RWPE2 (cell line): ENCODE data around the gene UMODL1.

ENCODE experiments used
- ATAC-seq: fragments of 200-7000 bp; cut with Tn5 transposase; 3 replicates; pipeline ENCODE4 v1.9.1; 2021; ENCODE audit warnings: low read depth
- DNase-seq: peaks from one replicate; pipeline ENCODE4 v3.0.0-alpha.2; 2020; ENCODE audit warnings: low spot score
- H3K27ac ChIP-seq: fragments of 450-650 bp; 2 replicates; pipeline ENCODE4 v1.5.1; 2017; ENCODE audit warnings: mild to moderate bottlenecking; ENCODE audit not compliant: poor library complexity, severe bottlenecking
- H3K27me3 ChIP-seq: fragments of 250-450 bp; sonication (Bioruptor Pico); 2 replicates; pipeline ENCODE4 v1.5.1; 2021; ENCODE audit warnings: mild to moderate bottlenecking, moderate library complexity; ENCODE audit not compliant: insufficient read depth, poor library complexity, severe bottlenecking
- H3K36me3 ChIP-seq: fragments of 250-450 bp; sonication (Bioruptor Pico); 2 replicates; pipeline ENCODE4 v1.5.1; 2020; ENCODE audit warnings: low read depth, mild to moderate bottlenecking, moderate library complexity
- H3K4me1 ChIP-seq: fragments of 250-450 bp; sonication (Bioruptor Pico); 2 replicates; pipeline ENCODE4 v1.5.1; 2021; ENCODE audit warnings: mild to moderate bottlenecking, moderate library complexity; ENCODE audit not compliant: insufficient read depth, poor library complexity, severe bottlenecking
- H3K4me3 ChIP-seq: fragments of 250-450 bp; sonication (Bioruptor Pico); 2 replicates; pipeline ENCODE4 v1.5.1; 2021; ENCODE audit warnings: mild to moderate bottlenecking, moderate library complexity; ENCODE audit not compliant: severe bottlenecking
- H3K9me3 ChIP-seq: fragments of 250-450 bp; sonication (Bioruptor Pico); 2 replicates; pipeline ENCODE4 v1.5.1; 2021; ENCODE audit warnings: mild to moderate bottlenecking, moderate library complexity; ENCODE audit not compliant: severe bottlenecking
- CTCF ChIP-seq: fragments of 450-650 bp; IDR thresholded peaks from one replicate; pipeline ENCODE4 v1.5.1; 2017; ENCODE audit warnings: mild to moderate bottlenecking, moderate library complexity; ENCODE audit not compliant: poor library complexity, severe bottlenecking

UMODL1 gene

DNA sequence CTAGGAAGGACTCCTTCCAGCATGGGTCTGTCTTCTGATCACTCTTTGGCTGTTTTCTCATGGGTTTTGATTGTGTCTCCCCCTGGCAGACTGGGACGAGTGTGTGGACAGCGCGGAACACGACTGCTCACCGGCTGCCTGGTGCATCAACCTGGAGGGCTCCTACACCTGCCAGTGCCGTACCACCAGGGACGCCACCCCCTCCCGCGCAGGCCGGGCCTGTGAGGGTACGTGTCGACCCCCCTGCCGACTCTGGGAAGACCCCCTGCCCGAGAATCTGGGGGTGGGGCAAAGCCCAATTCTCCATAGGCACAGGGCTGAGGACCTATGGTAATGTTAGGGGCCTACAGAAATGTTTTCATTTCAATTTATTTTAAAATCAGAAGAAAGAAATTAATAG, 38.4 kb downstream of the UMODL1 start:
- Histone ChIP-seq H3K36me3 (no peaks in the 10 kb centered on the region), H3K9me3 (no peaks in the 10 kb centered on the region), H3K4me3 (no peak overlapping the region), H3K27me3 (no peaks in the 10 kb centered on the region), H3K27ac (no peak overlapping the region), H3K4me1 (no peaks in the 10 kb centered on the region)
- DNase-seq (no peak), ATAC-seq (no peak)
- TF ChIP-seq CTCF: no peak

DNA sequence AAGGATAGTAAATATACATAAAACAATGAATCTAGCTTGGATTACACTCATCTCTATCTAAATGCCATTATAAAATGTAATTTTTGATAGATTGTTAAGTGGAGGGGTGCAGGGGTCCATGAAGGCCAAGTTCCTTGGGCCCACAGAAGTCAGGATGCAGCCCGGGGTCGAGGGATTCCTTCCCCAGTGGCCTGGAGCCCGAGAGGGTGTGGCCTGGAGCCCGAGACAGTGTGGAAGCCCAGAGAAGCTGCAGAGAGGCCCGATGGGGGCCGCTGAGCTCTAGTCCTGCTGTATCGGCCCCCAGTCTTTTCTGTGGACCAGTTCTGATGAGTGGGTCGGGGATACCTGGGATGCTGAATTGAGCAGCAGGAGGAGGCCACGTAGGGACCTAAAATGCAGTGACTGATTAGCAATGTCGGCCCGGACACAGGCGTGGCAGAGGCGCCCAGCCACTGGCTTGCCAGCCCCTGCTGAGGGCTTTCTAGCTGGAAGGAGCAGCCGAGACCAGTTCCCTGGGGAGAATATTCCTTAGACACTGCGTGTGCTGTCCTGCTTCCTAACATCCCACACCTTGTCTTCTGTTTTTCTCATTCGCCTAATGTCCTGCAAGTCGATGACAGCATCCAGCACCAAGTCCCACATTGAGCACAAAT, 38.9 kb downstream of the UMODL1 start:
- Histone ChIP-seq H3K4me3 (no peak overlapping the region), H3K9me3 (no peaks in the 10 kb centered on the region), H3K27me3 (no peaks in the 10 kb centered on the region), H3K4me1 (no peaks in the 10 kb centered on the region), H3K27ac (no peak overlapping the region), H3K36me3 (no peaks in the 10 kb centered on the region)
- ATAC-seq (no peak), DNase-seq (no peak)
- no peak for TF ChIP-seq CTCF

- no peaks in the 10 kb centered on the region for H3K27me3 ChIP-seq
- H3K4me3 ChIP-seq: no peak overlapping the region
- DNase-seq (no peak), ATAC-seq (no peak)
- H3K27ac ChIP-seq: no peak overlapping the region
- no peaks in the 10 kb centered on the region for H3K4me1 ChIP-seq
- TF ChIP-seq CTCF: no peak
- no peaks in the 10 kb centered on the region for H3K36me3 ChIP-seq
- no peaks in the 10 kb centered on the region for H3K9me3 ChIP-seq
Measured at GRCh38 chr21:42110691-42111469, 39.8 kb downstream of the UMODL1 start.

DNA sequence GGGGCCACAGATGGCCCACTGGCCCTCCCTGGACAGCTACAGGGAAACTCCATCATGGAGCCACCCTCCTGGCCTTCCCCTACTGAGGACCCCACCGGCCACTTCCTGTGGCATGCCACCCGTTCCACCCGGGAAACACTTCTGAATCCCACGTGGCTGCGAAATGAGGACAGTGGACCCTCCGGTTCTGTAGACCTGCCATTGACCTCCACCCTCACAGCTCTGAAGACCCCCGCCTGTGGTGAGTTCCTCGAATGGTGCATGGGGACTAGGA, 40.3 kb downstream of the UMODL1 start:
- H3K4me1 ChIP-seq: no peaks in the 10 kb centered on the region
- H3K27ac ChIP-seq: no peak overlapping the region
- no peaks in the 10 kb centered on the region for H3K9me3 ChIP-seq
- no peak overlapping the region for H3K4me3 ChIP-seq
- no peaks in the 10 kb centered on the region for H3K36me3 ChIP-seq
- no peak for ATAC-seq
- no peak for DNase-seq
- TF ChIP-seq CTCF: no peak
- no peaks in the 10 kb centered on the region for H3K27me3 ChIP-seq

GRCh38 chr21:42111811-42112210, 40.7 kb downstream of the UMODL1 start:
- Histone ChIP-seq H3K27me3 (no peaks in the 10 kb centered on the region), H3K4me3 (no peak overlapping the region), H3K9me3 (no peaks in the 10 kb centered on the region), H3K4me1 (no peaks in the 10 kb centered on the region), H3K27ac (no peak overlapping the region), H3K36me3 (no peaks in the 10 kb centered on the region)
- no peak for DNase-seq
- ATAC-seq: no peak
- no peak for TF ChIP-seq CTCF
